Testis (tissue), 3 donors: ENCODE results near the gene MEIKIN. TPM values are rescaled to one million over a fixed set of nuclear protein-coding genes. Genes with fewer than 3 reads are reported as not detected.
"Not testable (repeated sequence)": the region's sequence is repeated elsewhere in the genome, so short reads cannot be mapped to it uniquely, and the experiment has no call there.

Source experiments
- DNase-seq: peaks from one replicate; pipeline ENCODE4 v3.0.0-alpha.2; 2019
- H3K27ac ChIP-seq, 2 donors: fragments of 200-600 bp; sonication (generic); one replicate each; pipeline ENCODE4 v1.5.1; 2019
- H3K27me3 ChIP-seq: fragments of 200-600 bp; sonication (generic); one replicate; pipeline ENCODE4 v1.5.1; 2019
- H3K36me3 ChIP-seq: fragments of 200-600 bp; sonication (generic); one replicate; pipeline ENCODE4 v1.5.1; 2017; ENCODE audit warnings: low read depth; ENCODE audit errors: missing control alignments
- H3K4me1 ChIP-seq: fragments of 200-600 bp; sonication (generic); one replicate; pipeline ENCODE4 v1.5.1; 2019
- H3K4me3 ChIP-seq, 2 donors: fragments of 200-600 bp; sonication (generic); one replicate each; pipeline ENCODE4 v1.5.1; 2017 to 2019
- H3K9me3 ChIP-seq: fragments of 200-600 bp; sonication (generic); one replicate; pipeline ENCODE4 v1.5.1; 2017
- POLR2A ChIP-seq: fragments of 450-650 bp; IDR thresholded peaks from one replicate; pipeline ENCODE4 v1.6.1; 2017; ENCODE audit warnings: antibody characterized with exemption, mild to moderate bottlenecking, moderate library complexity
- WGBS, 2 donors: methylation state at CpG; one replicate each; pipeline ENCODE4 v1.1.5; 2018; 5-methylcytosine and 5-hydroxymethylcytosine counted together
- intact Hi-C: fragments of 100-400 bp; cut with DNase I; formaldehyde crosslinking; loops from one replicate; pipeline ENCODE4 v1.15.1; 2023; ENCODE audit warnings: low total_unique reads
- polyA plus RNA-seq: library from polyadenylated mRNA; stranded (reverse); fragments of 350-450 nt; fragmentation: Illumina TruSeq; extraction: RNeasy Lipid Tissue Mini Kit (QIAGEN cat#74804); gene quantifications from one replicate; pipeline ENCODE4 v1.2.3, GENCODE V29; 2014; ENCODE audit warnings: low read depth, low replicate concordance; ENCODE audit not compliant: insufficient read depth
- total RNA-seq, 2 donors: library from RNA; depleted of rRNA; stranded (reverse); fragments of >200 nt; gene quantifications; one replicate each; pipeline ENCODE4 v1.2.3, GENCODE V29; 2016
- TF ChIP-seq, protein P1 (sequence below), 3 experiments: fragments of 450-650 bp in 2 of 3; fragments of 200-600 bp in 1 of 3; sonication (generic) in 1 of 3; IDR thresholded peaks; one replicate each; pipeline ENCODE4 v1.5.1; 2016 to 2019; ENCODE audit warnings: antibody characterized with exemption in 3 of 3, mild to moderate bottlenecking in 2 of 3, moderate library complexity in 1 of 3

MEIKIN gene
- total and polyA plus RNA-seq, 3 donors from 2014 or later: 13.6 to 27.0 (median 15.1) TPM

DNA sequence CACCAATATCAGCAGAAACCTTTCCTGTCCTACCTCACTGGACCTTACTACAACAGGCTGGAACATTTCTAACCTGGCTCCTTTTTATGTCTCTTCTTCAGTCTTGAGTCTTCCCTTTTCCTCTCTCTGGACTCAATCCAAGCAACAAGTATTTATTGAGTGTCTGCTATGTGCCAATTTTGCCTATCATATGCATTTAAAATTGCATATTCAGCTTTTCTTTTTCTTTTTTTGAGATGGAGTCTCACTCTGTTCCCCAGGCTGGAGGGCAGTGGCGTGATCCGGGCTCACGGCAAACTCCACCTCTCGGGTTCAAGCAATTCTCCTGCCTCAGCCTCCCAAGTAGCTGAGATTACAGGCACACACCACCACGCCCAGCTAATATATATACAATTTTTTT, 65.8 kb downstream of the MEIKIN start:
- Histone ChIP-seq H3K27me3 (no peaks in the 10 kb centered on the region), H3K9me3 (no peaks in the 10 kb centered on the region), H3K27ac (no peak overlapping the region), H3K4me1 (no peaks in the 10 kb centered on the region), H3K4me3 (no peak overlapping the region), H3K36me3 (no peaks in the 10 kb centered on the region)
- intact Hi-C loops: no loop called here
- TF ChIP-seq, protein P1, sequence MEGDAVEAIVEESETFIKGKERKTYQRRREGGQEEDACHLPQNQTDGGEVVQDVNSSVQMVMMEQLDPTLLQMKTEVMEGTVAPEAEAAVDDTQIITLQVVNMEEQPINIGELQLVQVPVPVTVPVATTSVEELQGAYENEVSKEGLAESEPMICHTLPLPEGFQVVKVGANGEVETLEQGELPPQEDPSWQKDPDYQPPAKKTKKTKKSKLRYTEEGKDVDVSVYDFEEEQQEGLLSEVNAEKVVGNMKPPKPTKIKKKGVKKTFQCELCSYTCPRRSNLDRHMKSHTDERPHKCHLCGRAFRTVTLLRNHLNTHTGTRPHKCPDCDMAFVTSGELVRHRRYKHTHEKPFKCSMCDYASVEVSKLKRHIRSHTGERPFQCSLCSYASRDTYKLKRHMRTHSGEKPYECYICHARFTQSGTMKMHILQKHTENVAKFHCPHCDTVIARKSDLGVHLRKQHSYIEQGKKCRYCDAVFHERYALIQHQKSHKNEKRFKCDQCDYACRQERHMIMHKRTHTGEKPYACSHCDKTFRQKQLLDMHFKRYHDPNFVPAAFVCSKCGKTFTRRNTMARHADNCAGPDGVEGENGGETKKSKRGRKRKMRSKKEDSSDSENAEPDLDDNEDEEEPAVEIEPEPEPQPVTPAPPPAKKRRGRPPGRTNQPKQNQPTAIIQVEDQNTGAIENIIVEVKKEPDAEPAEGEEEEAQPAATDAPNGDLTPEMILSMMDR (IDR thresholded peaks at IDR 0.05): no peak
- no peak for TF ChIP-seq POLR2A
- 93 to 96% methylated on average over 5 of the region's 5 CpGs for WGBS, 2 donors
- DNase-seq: no peak

DNA sequence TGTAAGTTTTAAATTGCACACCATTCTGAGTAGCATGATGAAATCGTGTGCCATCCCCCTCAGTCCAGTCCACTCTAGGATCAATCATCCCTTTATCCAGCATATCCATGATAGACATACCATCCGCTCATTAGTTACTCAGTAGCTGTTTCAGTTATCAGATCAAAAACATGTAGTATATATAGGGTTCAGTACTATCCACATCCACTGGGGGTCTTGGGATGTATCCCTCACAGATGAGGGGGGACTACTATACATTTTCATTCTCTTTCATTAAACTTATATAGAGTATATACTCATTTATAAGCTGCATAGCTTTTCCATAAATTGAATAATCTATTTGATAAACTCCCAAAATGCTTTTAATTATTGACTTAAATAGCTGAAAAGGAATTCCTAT, 67.6 kb downstream of the MEIKIN start:
- no peaks in the 10 kb centered on the region for H3K4me1 ChIP-seq
- WGBS, 2 donors: 90 to 94% methylated on average over 2 of the region's 2 CpGs

DNA sequence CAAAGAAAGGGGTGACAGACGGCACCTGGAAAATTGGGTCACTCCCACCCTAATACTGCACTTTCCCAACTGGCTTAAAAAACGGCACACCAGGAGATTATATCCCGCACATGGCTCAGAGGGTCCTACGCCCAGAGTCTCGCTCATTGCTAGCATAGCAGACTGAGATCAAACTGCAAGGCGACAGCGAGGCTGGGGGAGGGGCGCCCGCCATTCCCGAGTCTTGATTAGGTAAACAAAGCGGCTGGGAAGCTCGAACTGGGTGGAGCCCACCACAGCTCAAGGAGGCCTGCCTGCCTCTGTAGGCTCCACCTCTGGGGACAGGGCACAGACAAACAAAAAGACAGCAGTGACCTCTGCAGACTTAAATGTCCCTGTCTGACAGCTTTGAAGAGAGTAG, 74.2 kb downstream of the MEIKIN start:
- H3K4me1 ChIP-seq, intact Hi-C loops, H3K27me3 ChIP-seq, H3K36me3 ChIP-seq, H3K9me3 ChIP-seq, H3K27ac ChIP-seq, DNase-seq, H3K4me3 ChIP-seq: not testable (repeated sequence)
- WGBS, 2 donors: 85 to 95% methylated on average over 4 to 12 of the region's 12 CpGs

More for the DNA sequence above, 67.6 kb downstream of the MEIKIN start:
- DNase-seq: no peak
- TF ChIP-seq POLR2A: no peak
- TF ChIP-seq, protein P1 (IDR thresholded peaks at IDR 0.05): peak in 1 of 3 experiments; percentile 7
- H3K27me3 ChIP-seq: no peaks in the 10 kb centered on the region
- no peak overlapping the region for H3K4me3 ChIP-seq
- H3K36me3 ChIP-seq: no peaks in the 10 kb centered on the region
- no peak overlapping the region for H3K27ac ChIP-seq
- no peaks in the 10 kb centered on the region for H3K9me3 ChIP-seq
- intact Hi-C loops: no loop called here

DNA sequence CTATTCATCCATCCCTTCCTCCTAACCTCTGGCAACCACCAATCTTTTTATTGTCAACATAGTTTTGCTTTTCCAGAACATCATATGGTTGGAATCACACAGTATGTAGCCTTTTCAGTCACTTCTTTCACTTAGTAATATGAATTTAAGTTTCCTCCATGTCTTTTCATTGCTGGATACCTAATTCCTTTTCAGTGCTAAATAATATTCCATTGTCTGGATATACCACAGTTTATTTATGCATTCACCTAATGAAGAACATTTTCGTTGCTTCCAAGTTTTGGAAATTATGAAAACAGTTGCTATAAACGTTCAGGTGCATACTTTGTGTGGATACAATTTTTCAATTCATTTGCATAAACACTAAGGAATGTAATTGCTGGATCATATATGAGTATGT, 77.9 kb downstream of the MEIKIN start:
- TF ChIP-seq, protein P1 (IDR thresholded peaks at IDR 0.05): no peak
- no peak for TF ChIP-seq POLR2A
- no peaks in the 10 kb centered on the region for H3K4me1 ChIP-seq
- 62 to 68% methylated on average over 2 of the region's 2 CpGs for WGBS, 2 donors
- DNase-seq: no peak
- no peaks in the 10 kb centered on the region for H3K27me3 ChIP-seq
- intact Hi-C loops: no loop called here
- no peak overlapping the region for H3K27ac ChIP-seq
- no peak overlapping the region for H3K4me3 ChIP-seq
- H3K9me3 ChIP-seq: no peaks in the 10 kb centered on the region
- H3K36me3 ChIP-seq: no peaks in the 10 kb centered on the region

DNA sequence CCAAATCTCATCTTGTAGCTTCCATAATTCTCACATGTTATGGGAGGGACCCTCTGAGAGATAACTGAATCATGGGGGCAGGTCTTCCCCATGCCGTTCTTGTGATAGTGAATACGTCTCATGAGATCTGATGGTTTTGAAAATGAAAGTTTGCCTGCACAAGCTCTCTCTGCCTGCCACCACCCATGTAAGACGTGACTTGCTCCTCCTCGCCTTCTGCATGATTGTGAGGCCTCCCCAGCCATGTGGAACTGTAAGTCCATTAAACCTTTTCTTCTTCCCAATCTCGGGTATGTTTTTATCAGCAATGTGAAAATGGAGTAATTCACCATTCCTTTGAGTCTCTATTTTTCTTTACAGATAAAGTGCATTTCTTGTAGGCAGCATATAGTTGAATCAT, 81.8 kb downstream of the MEIKIN start:
- intact Hi-C loops: no loop called here
- no peak for DNase-seq
- no peaks in the 10 kb centered on the region for H3K4me1 ChIP-seq
- no peaks in the 10 kb centered on the region for H3K36me3 ChIP-seq
- H3K27me3 ChIP-seq: no peaks in the 10 kb centered on the region
- TF ChIP-seq, protein P1 (IDR thresholded peaks at IDR 0.05): no peak
- no peak for TF ChIP-seq POLR2A
- WGBS, 2 donors: 86 to 88% methylated on average over 5 of the region's 5 CpGs
- H3K4me3 ChIP-seq: no peak overlapping the region
- H3K9me3 ChIP-seq: no peaks in the 10 kb centered on the region
- no peak overlapping the region for H3K27ac ChIP-seq
